ENCODE data around the gene SLC9A8.
"Not testable (repeated sequence)": the region's sequence is repeated elsewhere in the genome, so short reads cannot be mapped to it uniquely, and the experiment has no call there.

The SLC9A8 gene

GRCh38 chr20:49851991-49852390 is 39.4 kb downstream of the SLC9A8 start:
- DNase-seq (ENCODE audit: low read depth), result no peak

GRCh38 chr20:49852522-49853080 is 40.0 kb downstream of the SLC9A8 start:
- no peak for DNase-seq (ENCODE audit: low read depth)

DNA sequence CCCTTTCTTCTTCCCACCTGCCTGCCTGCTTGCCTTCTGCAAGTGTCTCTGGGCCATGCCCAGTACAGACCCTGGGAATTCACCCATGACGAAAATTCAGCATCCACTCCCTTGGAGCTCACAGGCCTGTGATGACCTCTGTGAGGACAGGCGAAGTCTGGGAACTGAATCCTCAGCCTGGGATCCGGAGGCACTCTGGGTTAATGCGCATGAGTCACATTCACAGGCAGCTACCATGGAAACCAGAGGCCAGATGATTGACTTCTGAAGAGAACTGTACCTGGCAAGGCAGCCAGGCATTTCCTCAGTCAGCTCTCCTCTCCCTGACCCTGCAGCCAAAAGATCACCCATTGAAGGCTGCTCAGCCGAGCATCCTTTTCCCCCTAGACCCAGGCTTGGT is 41.0 kb downstream of the SLC9A8 start:
- DNase-seq (ENCODE audit: low read depth), result no peak

GRCh38 chr20:49854190-49854875 is 41.7 kb downstream of the SLC9A8 start:
- no peak for DNase-seq (ENCODE audit: low read depth)

DNA sequence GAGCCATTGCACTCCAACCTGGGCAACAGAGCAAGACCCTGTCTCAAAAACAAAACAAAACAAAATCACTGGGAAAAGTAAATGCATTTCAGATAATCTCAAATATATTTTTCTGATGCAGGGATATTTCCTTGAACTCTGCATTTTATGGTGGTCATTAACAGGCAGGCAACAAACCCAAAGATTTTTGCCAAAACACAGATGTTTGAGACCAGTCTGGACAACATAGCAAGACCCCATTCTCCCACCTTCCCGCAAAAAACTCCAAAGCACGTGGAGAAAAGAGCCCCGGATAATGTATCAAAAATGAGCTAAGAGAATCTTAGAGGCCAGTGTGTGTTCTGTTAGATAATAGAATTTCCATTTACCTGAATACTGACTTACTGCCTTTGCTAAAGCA is 44.3 kb downstream of the SLC9A8 start:
- DNase-seq (ENCODE audit: low read depth), result no peak

DNA sequence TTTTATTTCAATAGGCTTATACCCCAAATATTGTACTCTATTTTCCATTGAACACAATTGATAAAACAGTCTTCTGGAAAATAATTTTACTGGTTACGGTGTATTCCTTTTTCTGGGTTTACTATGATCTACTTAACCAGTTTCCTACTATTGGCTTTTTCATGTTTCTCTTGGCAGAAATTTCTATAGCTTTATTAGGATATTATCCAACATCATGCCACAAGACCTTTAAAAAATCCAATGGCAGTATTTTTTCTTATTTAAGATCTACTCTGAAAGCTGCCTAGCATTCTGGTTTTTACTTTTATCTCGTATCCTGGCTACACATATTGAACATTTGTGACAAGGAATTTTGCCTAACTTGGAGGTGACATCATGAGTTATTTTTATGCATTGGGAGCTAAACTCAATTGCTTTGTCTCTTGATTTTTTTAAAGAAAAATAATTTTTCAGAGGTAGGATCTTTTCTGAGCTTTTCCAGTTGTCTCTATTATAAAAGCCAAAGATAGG is 45.5 kb downstream of the SLC9A8 start:
- DNase-seq (ENCODE audit: low read depth), result no peak

- DNase-seq (ENCODE audit: low read depth), result no peak
Observed at GRCh38 chr20:49859011-49859410, 46.4 kb downstream of the SLC9A8 start.

DNA sequence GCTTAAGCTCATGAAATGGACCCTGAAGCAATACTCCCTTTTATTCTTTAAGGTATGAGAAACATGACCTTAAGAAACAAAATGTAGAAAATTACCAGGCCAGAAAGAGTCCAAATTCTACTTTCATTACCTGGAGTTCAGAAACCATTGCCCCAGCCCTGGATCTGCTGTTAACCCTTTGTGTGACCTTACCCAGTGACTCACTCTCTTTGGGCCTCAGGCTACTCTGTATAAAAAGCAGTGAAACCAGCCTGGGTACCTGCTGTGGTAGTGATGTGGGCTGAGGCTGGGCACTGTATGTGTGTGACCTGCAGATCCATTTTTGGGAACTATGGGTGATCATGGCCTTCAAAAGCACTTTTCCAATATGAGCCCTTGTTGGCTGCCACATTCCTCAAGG is 47.2 kb downstream of the SLC9A8 start:
- no peak for DNase-seq (ENCODE audit: low read depth)

GRCh38 chr20:49861232-49861631 is 48.6 kb downstream of the SLC9A8 start:
- DNase-seq (ENCODE audit: low read depth), result not testable (repeated sequence)

- DNase-seq (ENCODE audit: low read depth), result no peak
Observed at GRCh38 chr20:49862607-49863200, 50.1 kb downstream of the SLC9A8 start.

GRCh38 chr20:49863666-49864065 is 51.0 kb downstream of the SLC9A8 start:
- no peak for DNase-seq (ENCODE audit: low read depth)

GRCh38 chr20:49865559-49865958 is 52.9 kb downstream of the SLC9A8 start:
- no peak for DNase-seq (ENCODE audit: low read depth)

- DNase-seq (ENCODE audit: low read depth), result no peak
Observed at GRCh38 chr20:49866051-49866450, 53.4 kb downstream of the SLC9A8 start.

GRCh38 chr20:49867453-49868215 is 55.0 kb downstream of the SLC9A8 start:
- DNase-seq (ENCODE audit: low read depth), result no peak

- no peak for DNase-seq (ENCODE audit: low read depth)
Observed at GRCh38 chr20:49868538-49868937, 55.9 kb downstream of the SLC9A8 start.

DNA sequence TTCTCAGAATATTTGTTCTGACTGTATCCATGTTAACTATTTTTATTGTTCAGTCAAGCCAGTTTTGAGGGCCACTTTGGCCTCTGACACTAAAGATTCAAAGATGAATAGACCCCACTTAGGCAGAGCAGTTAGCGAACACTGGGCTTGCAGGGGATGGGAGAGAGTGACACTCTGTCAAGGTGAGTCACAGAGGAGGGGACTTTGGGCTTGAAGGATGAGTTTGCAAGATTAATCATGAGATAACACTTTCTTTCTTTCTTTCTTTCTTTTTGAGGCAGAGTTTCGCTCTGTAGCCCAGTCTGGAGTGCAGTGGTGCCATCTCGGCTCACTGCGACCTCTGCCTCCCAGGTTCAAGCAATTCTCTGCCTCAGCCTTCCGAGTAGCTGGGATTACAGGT is 56.3 kb downstream of the SLC9A8 start:
- no peak for DNase-seq (ENCODE audit: low read depth)

GRCh38 chr20:49870261-49870660 is 57.6 kb downstream of the SLC9A8 start:
- no peak for DNase-seq (ENCODE audit: low read depth)

DNA sequence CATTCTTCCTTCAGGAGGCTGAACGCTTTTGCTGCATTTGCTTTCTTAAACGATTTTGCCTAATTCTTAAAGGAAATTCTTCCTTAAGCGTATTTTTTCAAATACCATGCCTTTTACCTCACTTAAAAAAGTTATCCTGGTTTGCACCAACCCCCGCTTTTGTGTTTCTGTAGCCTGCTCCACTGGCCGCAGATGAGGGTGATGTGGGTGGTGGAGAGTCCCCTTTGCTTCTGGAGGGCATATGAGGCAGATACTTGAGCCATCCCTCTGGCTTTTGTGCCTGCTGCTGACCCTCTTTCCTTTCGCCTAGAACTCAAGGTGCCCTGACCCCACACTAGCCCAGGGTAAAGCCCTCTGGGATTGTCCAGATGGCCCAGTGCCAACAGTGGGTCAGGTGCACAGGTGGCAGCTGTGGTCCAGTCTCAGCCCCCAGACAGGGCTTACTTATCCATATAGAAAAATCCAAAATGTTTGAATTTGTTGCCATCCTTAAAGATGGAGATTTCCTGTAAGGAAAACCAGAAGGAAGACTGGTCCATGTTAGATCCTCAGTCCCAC is 58.8 kb downstream of the SLC9A8 start:
- no peak for DNase-seq (ENCODE audit: low read depth)

GRCh38 chr20:49872056-49872455 is 59.4 kb downstream of the SLC9A8 start:
- DNase-seq (ENCODE audit: low read depth), result no peak

DNA sequence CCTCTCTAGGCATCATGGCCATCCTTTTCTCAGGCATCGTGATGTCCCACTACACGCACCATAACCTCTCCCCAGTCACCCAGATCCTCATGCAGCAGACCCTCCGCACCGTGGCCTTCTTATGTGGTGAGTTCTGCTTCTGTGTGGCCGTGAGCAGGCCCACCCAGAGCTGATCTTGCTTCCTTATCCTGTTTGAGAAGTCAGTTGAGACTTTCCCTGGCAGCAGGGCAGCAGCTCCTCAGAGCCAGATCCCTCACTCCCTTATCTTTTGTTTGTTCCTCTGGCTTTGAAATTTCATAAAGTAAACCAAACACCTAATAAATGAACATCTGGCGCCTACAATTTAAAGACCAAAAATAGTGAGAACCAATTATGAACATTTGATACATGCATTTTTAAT is 62.1 kb downstream of the SLC9A8 start:
- no peak for DNase-seq (ENCODE audit: low read depth)

DNA sequence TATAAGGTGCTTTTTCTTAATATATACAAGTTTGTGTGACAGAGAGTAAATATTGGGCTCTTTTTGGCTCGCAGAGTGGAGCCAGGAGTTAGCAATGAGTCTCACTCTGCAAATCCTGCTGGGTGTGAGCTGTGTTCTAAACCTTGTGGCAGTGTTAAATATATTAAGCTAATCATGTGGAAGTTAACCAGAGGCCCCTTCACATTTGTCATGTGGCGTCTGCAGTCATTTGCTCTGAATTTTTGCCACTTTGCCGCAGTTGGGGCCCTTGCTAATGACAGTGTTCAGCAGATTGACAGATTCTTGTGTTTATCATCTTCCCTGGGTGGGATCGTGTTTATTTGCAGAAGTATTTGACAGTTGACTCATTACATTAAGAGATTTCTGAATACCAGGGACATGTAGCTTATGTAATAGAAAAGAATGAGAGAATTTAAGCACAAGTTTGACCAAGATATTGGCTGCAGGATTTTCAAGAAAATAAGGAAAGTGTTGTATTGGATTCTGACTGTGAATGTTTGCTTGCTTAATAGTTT is 64.8 kb downstream of the SLC9A8 start:
- DNase-seq (ENCODE audit: low read depth), result no peak

DNA sequence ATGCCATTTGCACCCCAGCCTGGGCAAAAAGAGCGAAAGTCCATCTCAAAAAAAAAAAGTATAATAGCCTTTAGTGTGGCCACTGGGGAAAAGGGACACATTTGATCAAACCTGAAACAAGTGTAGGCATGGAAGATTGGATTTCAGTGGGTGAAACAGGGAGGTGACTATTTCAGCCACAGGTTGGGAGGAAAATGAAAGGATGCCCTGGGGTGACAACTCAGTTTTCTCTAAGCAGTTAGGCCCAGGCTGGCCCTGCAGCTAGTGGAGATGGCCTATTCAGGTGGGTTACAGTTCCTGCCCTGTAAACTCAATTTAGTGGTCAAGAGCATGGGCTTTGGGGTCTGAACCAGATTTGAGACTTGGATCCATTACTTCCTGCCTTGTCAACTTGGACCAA is 66.3 kb downstream of the SLC9A8 start:
- no peak for DNase-seq (ENCODE audit: low read depth)

All from stimulated activated CD8-positive, alpha-beta memory T cell treated with anti-CD3 and anti-CD28 coated beads, Interleukin-7, amount 100 ng/mL, for 24 hours (primary cell).